GM12878 (cell line): ENCODE measurements around the gene IRF2.
"Not testable (repeated sequence)": the region's sequence is repeated elsewhere in the genome, so short reads cannot be mapped to it uniquely, and the experiment has no call there.

Experiments used
- EP300 ChIP-seq, 2 experiments: fragments of 150-350 bp in 1 of 2; IDR thresholded peaks; 2 replicates each; pipeline ENCODE4 v1.6.1; 2011 to 2012; ENCODE audit warnings: low read depth in 2 of 2, low read length in 2 of 2, borderline replicate concordance in 1 of 2, improper control_type of control experiment in 1 of 2, inconsistent platforms in 1 of 2; ENCODE audit not compliant: control insufficient read depth in 1 of 2
- EZH2 ChIP-seq: IDR thresholded peaks from 2 replicates; pipeline ENCODE4 v1.6.1; 2012; ENCODE audit warnings: low read depth, mild to moderate bottlenecking, control low read depth, inconsistent platforms, low read length, borderline replicate concordance; ENCODE audit not compliant: control insufficient read depth
- POLR2A ChIP-seq: IDR thresholded peaks from 2 replicates; pipeline ENCODE4 v1.6.1; 2011; ENCODE audit warnings: low read depth, mild to moderate bottlenecking, low read length
- POLR2AphosphoS2 ChIP-seq: IDR thresholded peaks from 2 replicates; pipeline ENCODE4 v1.6.1; 2011; ENCODE audit warnings: low read depth, mild to moderate bottlenecking, low read length, improper control_type of control experiment, moderate library complexity
- POLR2AphosphoS5 ChIP-seq: IDR thresholded peaks from 2 replicates; pipeline ENCODE4 v1.6.1; 2011; ENCODE audit warnings: mild to moderate bottlenecking, low read length, inconsistent platforms
- SIN3A ChIP-seq: IDR thresholded peaks from 2 replicates; pipeline ENCODE4 v1.6.1; 2012; ENCODE audit warnings: low read depth, low read length, improper control_type of control experiment
- TF ChIP-seq, protein P1 (sequence below), 3 experiments: IDR thresholded peaks in 2 of 3; conservative IDR thresholded peaks in 1 of 3; 2 replicates each; pipeline ENCODE4 v1.5.1; 2011; ENCODE audit warnings: low read depth in 3 of 3, low read length in 3 of 3, mild to moderate bottlenecking in 3 of 3, control low read depth in 2 of 3, moderate library complexity in 2 of 3, inconsistent platforms in 1 of 3, mixed read lengths in 1 of 3; ENCODE audit not compliant: control insufficient read depth in 2 of 3, insufficient read depth in 1 of 3; ENCODE audit errors: extremely low read depth in 1 of 3
- TF ChIP-seq, protein P2 (sequence below): fragments of 450-650 bp; IDR thresholded peaks from 2 replicates; pipeline ENCODE4 v1.6.1; 2017; ENCODE audit warnings: low read depth, mild to moderate bottlenecking, moderate library complexity

DNA sequence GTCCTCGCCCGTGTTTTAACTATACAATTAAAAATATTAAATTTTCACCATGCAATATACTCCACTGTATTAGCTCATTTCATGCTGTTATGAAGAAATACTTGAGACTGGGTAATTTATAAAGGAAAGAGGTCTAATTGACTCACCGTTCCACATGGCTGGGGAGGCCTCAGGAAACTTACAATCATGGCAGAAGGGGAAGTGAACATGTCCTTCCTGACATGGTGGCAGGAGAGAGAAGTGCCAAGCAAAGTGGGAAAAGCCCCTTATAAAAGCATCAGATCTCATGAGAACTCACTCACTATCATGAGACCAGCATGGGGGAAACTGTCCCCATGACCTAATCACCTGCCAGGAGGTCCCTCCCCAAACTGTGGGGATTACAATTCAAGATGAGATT lies 98.7 kb downstream of the IRF2 start:
- TF ChIP-seq, protein P1, sequence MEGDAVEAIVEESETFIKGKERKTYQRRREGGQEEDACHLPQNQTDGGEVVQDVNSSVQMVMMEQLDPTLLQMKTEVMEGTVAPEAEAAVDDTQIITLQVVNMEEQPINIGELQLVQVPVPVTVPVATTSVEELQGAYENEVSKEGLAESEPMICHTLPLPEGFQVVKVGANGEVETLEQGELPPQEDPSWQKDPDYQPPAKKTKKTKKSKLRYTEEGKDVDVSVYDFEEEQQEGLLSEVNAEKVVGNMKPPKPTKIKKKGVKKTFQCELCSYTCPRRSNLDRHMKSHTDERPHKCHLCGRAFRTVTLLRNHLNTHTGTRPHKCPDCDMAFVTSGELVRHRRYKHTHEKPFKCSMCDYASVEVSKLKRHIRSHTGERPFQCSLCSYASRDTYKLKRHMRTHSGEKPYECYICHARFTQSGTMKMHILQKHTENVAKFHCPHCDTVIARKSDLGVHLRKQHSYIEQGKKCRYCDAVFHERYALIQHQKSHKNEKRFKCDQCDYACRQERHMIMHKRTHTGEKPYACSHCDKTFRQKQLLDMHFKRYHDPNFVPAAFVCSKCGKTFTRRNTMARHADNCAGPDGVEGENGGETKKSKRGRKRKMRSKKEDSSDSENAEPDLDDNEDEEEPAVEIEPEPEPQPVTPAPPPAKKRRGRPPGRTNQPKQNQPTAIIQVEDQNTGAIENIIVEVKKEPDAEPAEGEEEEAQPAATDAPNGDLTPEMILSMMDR (IDR thresholded peaks at IDR 0.05 in 2 of 3, conservative IDR thresholded peaks at IDR 0.05 in 1 of 3; ENCODE audit: control insufficient read depth in 2 of 3, extremely low read depth in 1 of 3, insufficient read depth in 1 of 3, low read depth in 3 of 3, low read length in 3 of 3): not testable (repeated sequence)
- not testable (repeated sequence) for TF ChIP-seq EZH2; SIN3A; POLR2AphosphoS5; POLR2AphosphoS2; EP300 (IDR thresholded peaks at IDR 0.05; ENCODE audit: borderline replicate concordance in 1 of 2, control insufficient read depth in 1 of 2, low read depth in 2 of 2, low read length in 2 of 2); POLR2A
- TF ChIP-seq, protein P2, sequence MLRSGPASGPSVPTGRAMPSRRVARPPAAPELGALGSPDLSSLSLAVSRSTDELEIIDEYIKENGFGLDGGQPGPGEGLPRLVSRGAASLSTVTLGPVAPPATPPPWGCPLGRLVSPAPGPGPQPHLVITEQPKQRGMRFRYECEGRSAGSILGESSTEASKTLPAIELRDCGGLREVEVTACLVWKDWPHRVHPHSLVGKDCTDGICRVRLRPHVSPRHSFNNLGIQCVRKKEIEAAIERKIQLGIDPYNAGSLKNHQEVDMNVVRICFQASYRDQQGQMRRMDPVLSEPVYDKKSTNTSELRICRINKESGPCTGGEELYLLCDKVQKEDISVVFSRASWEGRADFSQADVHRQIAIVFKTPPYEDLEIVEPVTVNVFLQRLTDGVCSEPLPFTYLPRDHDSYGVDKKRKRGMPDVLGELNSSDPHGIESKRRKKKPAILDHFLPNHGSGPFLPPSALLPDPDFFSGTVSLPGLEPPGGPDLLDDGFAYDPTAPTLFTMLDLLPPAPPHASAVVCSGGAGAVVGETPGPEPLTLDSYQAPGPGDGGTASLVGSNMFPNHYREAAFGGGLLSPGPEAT: not testable (repeated sequence)
